OCI-LY1 (cell line): ENCODE results near the gene ACR.

Source experiments
- H2AFZ ChIP-seq: fragments of 200-600 bp; sonication (generic), shearing (Covaris generic); 2 replicates; pipeline ENCODE4 v1.6.0; 2014; ENCODE audit warnings: antibody characterized with exemption, mild to moderate bottlenecking, low read length
- H3F3A ChIP-seq: fragments of 200-600 bp; sonication (generic), shearing (Covaris generic); 2 replicates; pipeline ENCODE4 v1.6.0; 2014; ENCODE audit warnings: mild to moderate bottlenecking, antibody characterized with exemption, low read length, moderate library complexity; ENCODE audit not compliant: insufficient read depth
- H3K27ac ChIP-seq: fragments of 200-600 bp; sonication (generic); 2 replicates; pipeline ENCODE4 v1.5.1; 2014; ENCODE audit warnings: low read length, mixed run types, mild to moderate bottlenecking, low read depth; ENCODE audit not compliant: poor library complexity, severe bottlenecking
- H3K27me3 ChIP-seq: fragments of 200-600 bp; sonication (generic); 2 replicates; pipeline ENCODE4 v1.6.0; 2014; ENCODE audit warnings: antibody characterized with exemption, mild to moderate bottlenecking, low read length, moderate library complexity; ENCODE audit not compliant: insufficient read depth
- H3K36me3 ChIP-seq: fragments of 200-600 bp; sonication (generic); 2 replicates; pipeline ENCODE4 v1.6.1; 2014; ENCODE audit warnings: mild to moderate bottlenecking, antibody characterized with exemption, low read length, moderate library complexity, mixed read lengths; ENCODE audit not compliant: insufficient read depth
- H3K4me1 ChIP-seq: fragments of 200-600 bp; sonication (generic); 2 replicates; pipeline ENCODE4 v1.5.1; 2014; ENCODE audit warnings: mild to moderate bottlenecking, low read length, moderate library complexity; ENCODE audit not compliant: insufficient read depth, severe bottlenecking
- H3K4me2 ChIP-seq: fragments of 200-600 bp; sonication (generic), shearing (Covaris generic); 2 replicates; pipeline ENCODE4 v1.6.1; 2014; ENCODE audit warnings: low read length
- H3K4me3 ChIP-seq: fragments of 200-600 bp; sonication (generic); 2 replicates; pipeline ENCODE4 v1.5.1; 2014; ENCODE audit warnings: low read length, low read depth, mild to moderate bottlenecking, mixed read lengths; ENCODE audit not compliant: poor library complexity, severe bottlenecking
- H3K79me2 ChIP-seq: fragments of 200-600 bp; shearing (Covaris generic); 2 replicates; pipeline ENCODE4 v1.6.1; 2016; ENCODE audit warnings: mixed run types, low read length, mixed read lengths; ENCODE audit not compliant: insufficient read depth
- H3K9ac ChIP-seq: fragments of 200-600 bp; sonication (generic), shearing (Covaris generic); 2 replicates; pipeline ENCODE4 v1.6.1; 2014; ENCODE audit warnings: mild to moderate bottlenecking, low read length, mixed read lengths
- H3K9me2 ChIP-seq: fragments of 200-600 bp; sonication (generic), shearing (Covaris generic); 2 replicates; pipeline ENCODE4 v1.6.1; 2014; ENCODE audit warnings: low read depth, mild to moderate bottlenecking, low read length, mixed read lengths
- H3K9me3 ChIP-seq: fragments of 200-600 bp; shearing (Covaris generic); 2 replicates; pipeline ENCODE4 v1.6.1; 2014; ENCODE audit warnings: low read length, mixed read lengths
- H4K20me1 ChIP-seq: fragments of 200-600 bp; sonication (generic), shearing (Covaris generic); 2 replicates; pipeline ENCODE4 v1.6.0; 2016; ENCODE audit warnings: mild to moderate bottlenecking, low read length; ENCODE audit not compliant: insufficient read depth
- CTCF ChIP-seq: fragments of 200-600 bp; sonication (generic), shearing (Covaris generic); IDR thresholded peaks from 2 replicates; pipeline ENCODE4 v1.5.1; 2017; ENCODE audit warnings: mild to moderate bottlenecking, antibody characterized with exemption, low read length, moderate library complexity, mixed read lengths
- EZH2 ChIP-seq: fragments of 200-600 bp; sonication (generic), shearing (Covaris generic); IDR thresholded peaks from 2 replicates; pipeline ENCODE4 v1.8.0; 2017; ENCODE audit warnings: borderline replicate concordance, mixed run types, mild to moderate bottlenecking, antibody characterized with exemption, low read length, moderate library complexity, mixed read lengths

ACR gene

GRCh38 chr22:50720301-50721256, 17.4 kb upstream of the ACR start:
- Histone ChIP-seq H3K9me2 (no peaks in the 10 kb centered on the region), H3K4me1 (no peaks in the 10 kb centered on the region), H3K27me3 (peaks cover 5% of the 10 kb centered on the region; the same call in 1 of the 2 replicates), H3K36me3 (no peaks in the 10 kb centered on the region), H3K4me3 (no peak overlapping the region), H3K4me2 (no peak overlapping the region), H3K79me2 (no peaks in the 10 kb centered on the region), H3K9ac (no peak overlapping the region), H2AFZ (no peak overlapping the region), H3K27ac (no peak overlapping the region), H3K9me3 (no peaks in the 10 kb centered on the region), H4K20me1 (no peaks in the 10 kb centered on the region), H3F3A (no peaks in the 10 kb centered on the region)
- TF ChIP-seq EZH2 (no peak), CTCF (no peak)

- Histone ChIP-seq H3K27ac (no peak overlapping the region), H3K4me3 (no peak overlapping the region), H3K27me3 (peaks cover 5% of the 10 kb centered on the region; the same call in 1 of the 2 replicates), H3K4me2 (no peak overlapping the region), H3K9me2 (no peaks in the 10 kb centered on the region), H3K36me3 (no peaks in the 10 kb centered on the region), H3K4me1 (no peaks in the 10 kb centered on the region), H2AFZ (no peak overlapping the region), H3K79me2 (no peaks in the 10 kb centered on the region), H3K9ac (no peak overlapping the region), H4K20me1 (no peaks in the 10 kb centered on the region), H3F3A (no peaks in the 10 kb centered on the region), H3K9me3 (no peaks in the 10 kb centered on the region)
- TF ChIP-seq CTCF: no peak
- no peak for TF ChIP-seq EZH2
Measured at GRCh38 chr22:50721257-50721844, 16.7 kb upstream of the ACR start.

GRCh38 chr22:50722048-50722701, 15.8 kb upstream of the ACR start:
- Histone ChIP-seq H3K27me3 (peaks cover 5% of the 10 kb centered on the region; the same call in 1 of the 2 replicates), H3K9ac (no peak overlapping the region), H3K79me2 (no peaks in the 10 kb centered on the region), H3F3A (no peaks in the 10 kb centered on the region), H3K4me3 (no peak overlapping the region), H2AFZ (no peak overlapping the region), H3K4me1 (no peaks in the 10 kb centered on the region), H3K9me2 (no peaks in the 10 kb centered on the region), H3K27ac (no peak overlapping the region), H3K4me2 (no peak overlapping the region), H4K20me1 (no peaks in the 10 kb centered on the region), H3K36me3 (no peaks in the 10 kb centered on the region), H3K9me3 (no peaks in the 10 kb centered on the region)
- TF ChIP-seq CTCF (no peak), EZH2 (no peak)
